Esophagus squamous epithelium (tissue), 5 donors: ENCODE measurements around the gene IER3. TPM values are rescaled to one million over a fixed set of nuclear protein-coding genes. Genes with fewer than 3 reads are reported as not detected.

Source experiments
- DNase-seq: peaks from one replicate; lab custom pipeline; 2025; lab: John Stamatoyannopoulos, UW
- H3K27ac ChIP-seq, 4 donors: fragments of 200-600 bp; sonication (generic); one replicate each; pipeline ENCODE4 v1.5.1; 2016 to 2019; ENCODE audit warnings: mild to moderate bottlenecking in 1 of 4
- H3K27me3 ChIP-seq, 4 donors: fragments of 200-600 bp; sonication (generic); 1 replicate in 3 of 4; 2 replicates in 1 of 4; pipeline versions ENCODE4 v1.5.1 to v1.6.0; 2017 to 2021; ENCODE audit warnings: antibody characterized with exemption in 1 of 4
- H3K36me3 ChIP-seq, 3 donors: fragments of 200-600 bp; sonication (generic); one replicate each; pipeline ENCODE4 v1.5.1; 2016 to 2019
- H3K4me1 ChIP-seq, 3 donors: fragments of 200-600 bp; sonication (generic); one replicate each; pipeline ENCODE4 v1.5.1; 2017 to 2019
- H3K4me3 ChIP-seq, 4 donors: fragments of 200-600 bp; sonication (generic); 1 replicate in 3 of 4; 2 replicates in 1 of 4; pipeline ENCODE4 v1.5.1; 2016 to 2019; ENCODE audit warnings: mild to moderate bottlenecking in 2 of 4, moderate library complexity in 1 of 4
- H3K9me3 ChIP-seq, 3 donors: fragments of 200-600 bp; sonication (generic); one replicate each; pipeline ENCODE4 v1.5.1; 2016 to 2019
- CTCF ChIP-seq, 6 experiments: fragments of 450-650 bp in 4 of 6; fragments of 200-600 bp in 2 of 6; sonication (generic) in 2 of 6; IDR thresholded peaks; one replicate each; pipeline ENCODE4 v1.5.1; 2016 to 2019; ENCODE audit warnings: antibody characterized with exemption in 6 of 6, mild to moderate bottlenecking in 4 of 6, moderate library complexity in 4 of 6
- POLR2A ChIP-seq, 4 donors: fragments of 450-650 bp; IDR thresholded peaks; one replicate each; pipeline ENCODE4 v1.6.1; 2017; ENCODE audit warnings: antibody characterized with exemption in 4 of 4, mild to moderate bottlenecking in 4 of 4, moderate library complexity in 3 of 4
- WGBS, 2 donors: methylation state at CpG; one replicate each; pipeline ENCODE4 v1.1.5; 2018; 5-methylcytosine and 5-hydroxymethylcytosine counted together
- intact Hi-C: fragments of 100-400 bp; cut with DNase I; formaldehyde crosslinking; loops from one replicate; pipeline ENCODE4 v1.15.0; 2022
- total RNA-seq, 4 donors: library from RNA; depleted of rRNA; stranded (reverse); fragments of >200 nt; gene quantifications; one replicate each; pipeline ENCODE4 v1.1.0, GENCODE V29; 2016
- donor health status: DM: yes; HTN: yes; CAD: no.

Gene IER3
- total RNA-seq, 4 donors from 2014 or later: 41.4 to 87.9 (median 66.0) TPM

- 0% methylated on average over 1 of the region's 1 CpG for WGBS, 2 donors
- H3K4me1 ChIP-seq: peaks cover 0 to 32% (median 4%) of the 10 kb centered on the region in 3 donors
- no peaks in the 10 kb centered on the region for H3K36me3 ChIP-seq
- TF ChIP-seq CTCF (IDR thresholded peaks at IDR 0.05) (no peak), POLR2A (IDR thresholded peaks at IDR 0.05) (no peak)
- no peak overlapping the region for H3K4me3 ChIP-seq
- no peaks in the 10 kb centered on the region for H3K9me3 ChIP-seq
- H3K27me3 ChIP-seq: no peaks in the 10 kb centered on the region
- DNase-seq: no peak
- H3K27ac ChIP-seq: no peak overlapping the region
- intact Hi-C loops: no loop called here
Measured at GRCh38 chr6:30789606-30790005, 45.3 kb upstream of the IER3 start.

- Histone ChIP-seq H3K27ac (peak overlapping the region in 1 of 4 donors; percentile 31), H3K9me3 (no peaks in the 10 kb centered on the region), H3K4me1 (peaks cover 0 to 23% (median 0%) of the 10 kb centered on the region in 3 donors), H3K27me3 (no peaks in the 10 kb centered on the region), H3K4me3 (no peak overlapping the region), H3K36me3 (no peaks in the 10 kb centered on the region)
- no peak for DNase-seq
- 28 to 60% methylated on average over 4 to 5 of the region's 5 CpGs for WGBS, 2 donors
- TF ChIP-seq CTCF (IDR thresholded peaks at IDR 0.05) (no peak), POLR2A (IDR thresholded peaks at IDR 0.05) (no peak)
- intact Hi-C loops: no loop called here
Measured at GRCh38 chr6:30787954-30788353, 43.6 kb upstream of the IER3 start.

GRCh38 chr6:30782425-30783014 lies 38.2 kb upstream of the IER3 start:
- TF ChIP-seq POLR2A (IDR thresholded peaks at IDR 0.05) (no peak), CTCF (IDR thresholded peaks at IDR 0.05) (no peak)
- Histone ChIP-seq H3K4me1 (peaks cover 3 to 50% (median 34%) of the 10 kb centered on the region in 3 donors), H3K4me3 (no peak overlapping the region), H3K9me3 (no peaks in the 10 kb centered on the region), H3K27ac (peak overlapping the region; percentile 35 to 89 (median 80)), H3K27me3 (no peaks in the 10 kb centered on the region), H3K36me3 (no peaks in the 10 kb centered on the region)
- intact Hi-C loops: no loop called here
- no peak for DNase-seq

- intact Hi-C loops: no loop called here
- TF ChIP-seq POLR2A (IDR thresholded peaks at IDR 0.05): peak in 1 of 4 donors; percentile 5
- no peak for TF ChIP-seq CTCF (IDR thresholded peaks at IDR 0.05)
- H3K27ac ChIP-seq: peak overlapping the region; percentile 58 to 89 (median 80)
- peak overlapping the region in 1 of 4 donors; percentile 3 for H3K4me3 ChIP-seq
- peaks cover 3 to 50% (median 34%) of the 10 kb centered on the region in 3 donors for H3K4me1 ChIP-seq
- WGBS, 2 donors: 31 to 51% methylated on average over 8 to 10 of the region's 13 CpGs
- peak; percentile 43 for DNase-seq
- H3K36me3 ChIP-seq: no peaks in the 10 kb centered on the region
- no peaks in the 10 kb centered on the region for H3K9me3 ChIP-seq
- H3K27me3 ChIP-seq: no peaks in the 10 kb centered on the region
Measured at GRCh38 chr6:30781743-30782424, 37.5 kb upstream of the IER3 start.

- no peaks in the 10 kb centered on the region for H3K36me3 ChIP-seq
- 40% methylated on average over 2 of the region's 4 CpGs; no CpG with 5 or more reads in 1 of the 2 donors for WGBS, 2 donors
- H3K9me3 ChIP-seq: no peaks in the 10 kb centered on the region
- H3K4me1 ChIP-seq: peaks cover 3 to 50% (median 34%) of the 10 kb centered on the region in 3 donors
- TF ChIP-seq CTCF (IDR thresholded peaks at IDR 0.05): no peak
- no peak for TF ChIP-seq POLR2A (IDR thresholded peaks at IDR 0.05)
- no peaks in the 10 kb centered on the region for H3K27me3 ChIP-seq
- intact Hi-C loops: no loop called here
- no peak for DNase-seq
- peak overlapping the region in 1 of 4 donors; percentile 3 for H3K4me3 ChIP-seq
- peak overlapping the region; percentile 58 to 89 (median 80) for H3K27ac ChIP-seq
Measured at GRCh38 chr6:30781395-30781742, 37.0 kb upstream of the IER3 start.
